ENCODE measurements around the gene NLRP13.

DNA sequence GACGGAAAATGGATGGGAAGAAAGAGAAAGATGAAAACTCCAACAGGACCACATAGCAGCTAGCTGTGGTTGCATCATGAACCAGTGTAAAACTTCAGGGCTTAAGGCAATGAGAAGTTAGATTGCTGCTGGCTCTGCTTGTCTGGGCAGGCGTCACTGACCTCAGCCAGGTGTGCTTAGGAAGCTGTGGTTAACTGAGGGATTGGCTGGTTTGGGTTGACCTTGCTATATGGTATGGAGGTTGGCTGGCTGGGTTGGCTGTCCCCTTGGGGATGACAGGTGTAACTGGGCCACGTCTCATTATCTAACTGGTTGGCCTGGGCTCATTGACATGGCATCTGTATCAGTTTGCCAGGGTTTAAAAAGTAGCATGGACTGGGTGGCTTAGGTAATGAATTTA is 54.9 kb downstream of the NLRP13 start:
- TF ChIP-seq, protein P1, sequence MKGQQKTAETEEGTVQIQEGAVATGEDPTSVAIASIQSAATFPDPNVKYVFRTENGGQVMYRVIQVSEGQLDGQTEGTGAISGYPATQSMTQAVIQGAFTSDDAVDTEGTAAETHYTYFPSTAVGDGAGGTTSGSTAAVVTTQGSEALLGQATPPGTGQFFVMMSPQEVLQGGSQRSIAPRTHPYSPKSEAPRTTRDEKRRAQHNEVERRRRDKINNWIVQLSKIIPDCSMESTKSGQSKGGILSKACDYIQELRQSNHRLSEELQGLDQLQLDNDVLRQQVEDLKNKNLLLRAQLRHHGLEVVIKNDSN (IDR thresholded peaks at IDR 0.05; ENCODE audit: borderline replicate concordance, low read depth), result no peak
- TF ChIP-seq MXI1 (IDR thresholded peaks at IDR 0.05; ENCODE audit: low read depth, low read length) (no peak), JUND (IDR thresholded peaks at IDR 0.05) (no peak), RFX5 (IDR thresholded peaks at IDR 0.05; ENCODE audit: low read length) (no peak), NFIC (IDR thresholded peaks at IDR 0.05; ENCODE audit: borderline replicate concordance) (no peak), POLR2AphosphoS5 (IDR thresholded peaks at IDR 0.05; ENCODE audit: low read depth, low read length) (no peak), RAD21 (IDR thresholded peaks at IDR 0.05; ENCODE audit: low read length) (no peak)
- TF ChIP-seq, protein P2, sequence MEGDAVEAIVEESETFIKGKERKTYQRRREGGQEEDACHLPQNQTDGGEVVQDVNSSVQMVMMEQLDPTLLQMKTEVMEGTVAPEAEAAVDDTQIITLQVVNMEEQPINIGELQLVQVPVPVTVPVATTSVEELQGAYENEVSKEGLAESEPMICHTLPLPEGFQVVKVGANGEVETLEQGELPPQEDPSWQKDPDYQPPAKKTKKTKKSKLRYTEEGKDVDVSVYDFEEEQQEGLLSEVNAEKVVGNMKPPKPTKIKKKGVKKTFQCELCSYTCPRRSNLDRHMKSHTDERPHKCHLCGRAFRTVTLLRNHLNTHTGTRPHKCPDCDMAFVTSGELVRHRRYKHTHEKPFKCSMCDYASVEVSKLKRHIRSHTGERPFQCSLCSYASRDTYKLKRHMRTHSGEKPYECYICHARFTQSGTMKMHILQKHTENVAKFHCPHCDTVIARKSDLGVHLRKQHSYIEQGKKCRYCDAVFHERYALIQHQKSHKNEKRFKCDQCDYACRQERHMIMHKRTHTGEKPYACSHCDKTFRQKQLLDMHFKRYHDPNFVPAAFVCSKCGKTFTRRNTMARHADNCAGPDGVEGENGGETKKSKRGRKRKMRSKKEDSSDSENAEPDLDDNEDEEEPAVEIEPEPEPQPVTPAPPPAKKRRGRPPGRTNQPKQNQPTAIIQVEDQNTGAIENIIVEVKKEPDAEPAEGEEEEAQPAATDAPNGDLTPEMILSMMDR (IDR thresholded peaks at IDR 0.05), result no peak

Measured in SK-N-SH (cell line).